ENCODE measurements around the gene NLGN2.
A peak's percentile ranks its signal among the peaks of the same experiment; 100 is the strongest.

Gene NLGN2

DNA sequence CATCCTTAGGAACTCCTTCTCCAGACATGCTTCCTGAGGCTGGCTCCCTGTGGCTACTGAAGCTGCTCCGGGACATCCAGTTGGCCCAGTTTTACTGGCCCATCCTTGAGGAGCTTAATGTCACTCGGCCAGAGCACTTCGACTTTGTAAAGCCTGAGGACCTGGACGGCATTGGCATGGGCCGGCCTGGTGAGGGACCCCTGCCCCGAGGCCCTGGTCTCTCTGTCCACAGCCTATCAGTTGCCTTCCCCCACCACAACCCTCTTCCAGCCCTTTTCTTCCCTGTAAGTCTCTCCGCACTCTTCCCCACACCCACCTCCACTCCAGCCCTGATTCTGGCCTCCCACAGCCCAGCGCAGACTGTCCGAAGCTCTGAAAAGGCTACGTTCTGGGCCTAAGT is 24.7 kb upstream of the NLGN2 start:
- in situ Hi-C loops (cut with HindIII; ENCODE audit: low pct_unique_long_range_greater_than_20kb, low sequenced_read_pairs) = no loop called here
- no peak for TF ChIP-seq JUND (IDR thresholded peaks at IDR 0.05; ENCODE audit: low read depth)

DNA sequence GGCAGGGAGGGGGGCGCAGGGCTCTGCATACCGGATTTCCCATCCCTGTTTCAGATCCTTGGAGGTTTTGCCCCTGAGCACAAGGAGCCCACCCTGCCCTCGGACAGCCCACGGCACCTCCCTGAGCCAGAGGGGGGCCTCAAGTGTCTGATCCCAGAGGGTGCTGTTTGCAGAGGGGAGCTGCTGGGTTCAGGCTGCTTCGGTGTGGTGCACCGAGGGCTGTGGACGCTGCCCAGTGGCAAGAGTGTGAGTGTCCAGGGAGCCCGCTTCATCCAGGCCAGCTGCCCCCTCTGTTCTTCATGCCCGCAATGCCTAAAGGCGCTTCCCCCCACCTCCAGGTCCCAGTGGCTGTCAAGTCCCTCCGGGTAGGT is 24.3 kb upstream of the NLGN2 start:
- no peak for DNase-seq (ENCODE audit: low read depth in 1 of 2, low spot score in 1 of 2)
- TF ChIP-seq JUND (IDR thresholded peaks at IDR 0.05; ENCODE audit: low read depth) = no peak
- in situ Hi-C loops (cut with HindIII; ENCODE audit: low pct_unique_long_range_greater_than_20kb, low sequenced_read_pairs) = no loop called here

More for the DNA sequence above, 24.7 kb upstream of the NLGN2 start:
- peak in 1 of 2 experiments; percentile 69 for DNase-seq (ENCODE audit: low read depth in 1 of 2, low spot score in 1 of 2)

DNA sequence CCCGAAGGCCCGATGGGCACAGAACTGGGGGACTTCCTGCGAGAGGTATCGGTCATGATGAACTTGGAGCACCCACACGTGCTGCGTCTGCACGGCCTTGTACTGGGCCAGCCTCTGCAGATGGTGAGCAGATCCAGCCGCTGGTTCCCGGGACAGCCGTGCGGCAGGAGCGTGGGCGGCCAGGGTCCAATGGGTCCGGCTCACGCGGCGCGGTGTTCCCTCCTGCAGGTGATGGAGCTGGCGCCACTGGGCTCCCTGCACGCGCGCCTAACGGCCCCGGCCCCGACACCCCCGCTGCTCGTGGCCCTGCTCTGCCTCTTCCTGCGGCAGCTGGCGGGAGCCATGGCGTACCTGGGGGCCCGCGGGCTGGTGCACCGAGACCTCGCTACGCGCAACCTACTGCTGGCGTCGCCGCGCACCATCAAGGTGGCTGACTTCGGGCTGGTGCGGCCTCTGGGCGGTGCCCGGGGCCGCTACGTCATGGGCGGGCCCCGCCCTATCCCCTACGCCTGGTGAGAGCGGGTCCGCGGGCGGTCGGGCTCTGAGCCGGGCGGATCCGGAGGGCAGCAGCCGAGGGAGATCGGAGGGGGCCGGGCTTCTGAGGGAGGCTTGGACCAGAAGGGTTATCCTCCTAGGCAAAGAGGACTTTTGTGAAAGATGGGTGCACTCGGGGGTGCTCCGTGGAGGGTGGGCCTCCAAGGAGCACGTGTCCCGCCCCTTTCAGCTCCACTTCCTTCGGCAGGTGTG is 23.7 kb upstream of the NLGN2 start:
- DNase-seq (ENCODE audit: low read depth in 1 of 2, low spot score in 1 of 2) = no peak
- TF ChIP-seq JUND (IDR thresholded peaks at IDR 0.05; ENCODE audit: low read depth) = no peak
- in situ Hi-C loops (cut with HindIII; ENCODE audit: low pct_unique_long_range_greater_than_20kb, low sequenced_read_pairs) = no loop called here

DNA sequence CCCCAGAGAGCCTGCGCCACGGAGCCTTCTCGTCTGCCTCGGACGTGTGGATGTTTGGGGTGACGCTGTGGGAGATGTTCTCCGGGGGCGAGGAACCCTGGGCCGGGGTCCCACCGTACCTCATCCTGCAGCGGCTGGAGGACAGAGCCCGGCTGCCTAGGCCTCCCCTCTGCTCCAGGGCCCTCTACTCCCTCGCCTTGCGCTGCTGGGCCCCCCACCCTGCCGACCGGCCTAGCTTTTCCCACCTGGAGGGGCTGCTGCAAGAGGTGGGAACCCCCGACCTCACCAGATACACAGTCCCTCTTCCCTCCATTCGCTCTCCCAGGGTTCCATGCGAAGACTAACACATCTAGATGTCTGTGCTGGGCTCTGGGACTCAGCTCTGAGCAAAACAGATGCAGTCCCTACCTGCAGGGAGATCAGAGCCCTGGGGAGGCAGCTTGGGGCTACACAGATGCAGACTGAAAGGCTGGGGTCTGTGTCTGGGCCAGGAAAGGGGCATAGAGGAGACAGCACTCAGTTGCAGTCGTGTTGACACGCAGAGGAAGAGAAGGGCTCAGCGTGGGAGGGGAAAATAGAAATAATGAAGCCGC is 23.1 kb upstream of the NLGN2 start:
- in situ Hi-C loops (cut with HindIII; ENCODE audit: low pct_unique_long_range_greater_than_20kb, low sequenced_read_pairs) = no loop called here
- no peak for DNase-seq (ENCODE audit: low read depth in 1 of 2, low spot score in 1 of 2)
- no peak for TF ChIP-seq JUND (IDR thresholded peaks at IDR 0.05; ENCODE audit: low read depth)

DNA sequence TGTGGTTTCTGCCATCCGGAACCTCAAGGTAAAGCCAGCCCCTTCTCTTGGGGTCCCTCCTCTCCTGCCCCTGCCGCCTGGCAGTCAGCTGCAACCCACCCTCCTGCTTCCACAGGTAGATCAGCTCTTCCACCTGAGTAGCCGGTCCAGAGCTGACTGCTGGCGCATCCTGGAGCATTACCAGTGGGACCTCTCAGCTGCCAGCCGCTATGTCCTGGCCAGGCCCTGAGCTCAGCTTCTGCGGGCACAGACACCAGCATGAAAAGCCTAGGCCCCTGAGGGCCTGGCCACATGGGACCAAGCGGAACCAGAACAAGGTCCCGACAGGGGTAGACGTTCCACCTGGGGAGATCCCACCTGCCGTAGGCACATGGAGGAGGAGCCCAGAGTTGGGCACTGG is 18.8 kb upstream of the NLGN2 start:
- TF ChIP-seq JUND (IDR thresholded peaks at IDR 0.05; ENCODE audit: low read depth) = no peak
- no peak for DNase-seq (ENCODE audit: low read depth in 1 of 2, low spot score in 1 of 2)
- in situ Hi-C loops (cut with HindIII; ENCODE audit: low pct_unique_long_range_greater_than_20kb, low sequenced_read_pairs) = no loop called here

DNA sequence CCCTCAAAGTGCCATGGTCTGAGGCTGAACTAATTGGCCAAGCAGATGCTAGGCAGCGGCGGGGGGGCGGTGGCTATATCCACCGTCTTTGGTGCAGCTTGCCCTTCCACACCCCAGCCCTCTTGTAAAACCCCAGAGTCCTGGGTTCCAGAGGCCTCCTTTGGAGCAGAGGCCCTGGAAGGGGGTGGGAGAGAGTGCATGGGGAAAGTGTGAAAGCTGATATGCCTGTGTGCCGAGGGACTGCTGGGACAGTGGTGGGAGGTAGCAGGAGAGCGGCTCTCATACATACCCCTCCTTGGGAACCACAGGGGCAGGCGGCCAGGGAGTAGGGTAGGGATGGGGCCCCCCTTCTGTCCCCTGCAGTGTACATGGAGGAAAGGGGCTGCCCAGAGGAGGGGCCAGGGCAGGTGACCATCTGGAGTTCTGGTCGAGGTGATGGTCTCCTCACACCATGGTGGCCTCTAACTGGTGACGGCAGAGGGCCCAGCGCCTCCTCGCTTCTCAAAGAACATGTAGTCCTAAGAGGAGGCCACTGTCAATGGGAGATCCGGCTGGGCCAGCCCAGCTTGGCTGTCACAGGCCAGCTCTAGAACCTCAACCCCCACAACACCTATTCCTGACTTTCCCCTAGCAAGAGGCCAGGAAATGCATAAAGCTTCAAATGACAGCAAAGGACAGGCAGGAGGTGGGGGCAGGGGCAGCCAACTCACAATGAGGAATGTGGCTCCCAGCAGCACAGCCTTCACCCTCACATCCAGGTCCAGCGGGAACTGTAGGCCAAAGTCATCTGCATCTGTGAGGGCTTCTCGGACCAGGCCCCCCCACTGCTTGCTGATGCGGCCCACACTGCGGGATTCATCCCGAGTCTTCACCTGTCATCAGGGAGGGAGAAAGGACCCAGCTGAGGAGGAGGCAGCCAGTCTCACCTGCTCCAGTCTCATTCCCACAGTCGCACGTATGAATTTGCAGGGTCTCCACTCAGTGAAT is 17.4 kb upstream of the NLGN2 start:
- no peak for TF ChIP-seq JUND (IDR thresholded peaks at IDR 0.05; ENCODE audit: low read depth)
- in situ Hi-C loops (cut with HindIII; ENCODE audit: low pct_unique_long_range_greater_than_20kb, low sequenced_read_pairs) = no loop called here

DNA sequence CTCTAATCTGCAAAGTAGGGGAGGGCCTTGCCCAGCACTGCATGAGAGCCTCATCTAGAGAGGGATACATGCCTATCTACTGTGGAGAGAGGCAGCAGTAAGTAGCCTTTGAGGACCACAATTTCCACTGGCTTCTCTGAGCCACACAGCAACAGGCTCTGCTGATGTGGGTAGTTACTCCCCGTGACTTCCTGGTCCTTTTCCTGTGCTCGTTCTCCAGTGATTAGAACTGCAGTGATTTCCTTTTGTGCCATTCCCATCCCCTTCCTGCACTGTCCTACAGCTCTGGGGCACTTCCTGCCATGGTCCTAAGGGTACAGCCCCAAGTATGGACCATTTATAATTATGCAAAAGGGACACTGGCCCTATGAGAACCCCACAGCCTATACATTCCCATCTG is 16.3 kb upstream of the NLGN2 start:
- no peak for DNase-seq (ENCODE audit: low read depth in 1 of 2, low spot score in 1 of 2)
- in situ Hi-C loops (cut with HindIII; ENCODE audit: low pct_unique_long_range_greater_than_20kb, low sequenced_read_pairs) = no loop called here
- no peak for TF ChIP-seq JUND (IDR thresholded peaks at IDR 0.05; ENCODE audit: low read depth)

More for the DNA sequence above, 17.4 kb upstream of the NLGN2 start:
- DNase-seq (ENCODE audit: low read depth in 1 of 2, low spot score in 1 of 2) = no peak

DNA sequence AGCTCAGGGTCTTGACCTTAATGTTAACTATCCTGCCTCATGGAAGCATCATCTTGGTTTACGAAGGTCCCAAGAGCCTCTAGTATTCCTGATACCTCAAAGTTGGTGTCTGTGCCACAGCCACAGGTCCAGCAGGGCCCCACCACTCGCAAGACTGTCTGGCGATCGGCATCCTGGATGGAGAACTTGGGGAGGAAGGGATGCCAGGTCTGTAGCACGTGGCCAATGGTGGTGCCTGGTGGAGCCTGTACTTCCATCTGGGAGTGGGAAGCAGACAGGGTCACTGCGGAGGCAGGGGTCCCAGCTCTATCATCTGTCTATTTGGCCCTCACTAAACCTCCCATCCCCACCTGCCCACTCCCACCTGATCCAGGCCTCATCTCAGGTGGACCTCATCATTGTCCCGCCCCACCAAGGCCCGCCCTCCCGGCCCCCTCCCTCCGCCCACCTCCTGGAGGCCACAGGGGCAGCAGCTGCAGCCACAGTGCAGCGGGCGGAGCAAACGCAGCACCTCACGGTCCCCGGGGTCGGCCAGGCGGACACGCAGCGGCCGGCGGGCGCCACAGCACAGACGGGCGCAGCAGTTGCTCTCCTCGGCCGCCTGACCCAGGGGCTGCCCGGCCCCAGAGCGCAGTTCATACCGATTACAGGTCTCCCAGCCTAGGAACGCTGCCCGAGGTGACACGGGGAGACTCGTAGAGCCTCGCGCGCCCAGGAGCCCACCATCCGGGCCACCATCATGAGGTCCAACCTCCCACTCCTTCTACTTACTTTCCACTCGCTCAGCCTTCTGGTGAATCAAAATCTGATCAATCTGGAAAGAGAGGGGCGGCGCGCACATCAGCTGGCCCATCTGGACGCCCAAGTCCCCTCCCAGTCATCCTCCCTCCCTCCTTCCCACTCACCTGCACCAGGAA is 14.7 kb upstream of the NLGN2 start:
- in situ Hi-C loops (cut with HindIII; ENCODE audit: low pct_unique_long_range_greater_than_20kb, low sequenced_read_pairs) = no loop called here
- no peak for DNase-seq (ENCODE audit: low read depth in 1 of 2, low spot score in 1 of 2)
- no peak for TF ChIP-seq JUND (IDR thresholded peaks at IDR 0.05; ENCODE audit: low read depth)

DNA sequence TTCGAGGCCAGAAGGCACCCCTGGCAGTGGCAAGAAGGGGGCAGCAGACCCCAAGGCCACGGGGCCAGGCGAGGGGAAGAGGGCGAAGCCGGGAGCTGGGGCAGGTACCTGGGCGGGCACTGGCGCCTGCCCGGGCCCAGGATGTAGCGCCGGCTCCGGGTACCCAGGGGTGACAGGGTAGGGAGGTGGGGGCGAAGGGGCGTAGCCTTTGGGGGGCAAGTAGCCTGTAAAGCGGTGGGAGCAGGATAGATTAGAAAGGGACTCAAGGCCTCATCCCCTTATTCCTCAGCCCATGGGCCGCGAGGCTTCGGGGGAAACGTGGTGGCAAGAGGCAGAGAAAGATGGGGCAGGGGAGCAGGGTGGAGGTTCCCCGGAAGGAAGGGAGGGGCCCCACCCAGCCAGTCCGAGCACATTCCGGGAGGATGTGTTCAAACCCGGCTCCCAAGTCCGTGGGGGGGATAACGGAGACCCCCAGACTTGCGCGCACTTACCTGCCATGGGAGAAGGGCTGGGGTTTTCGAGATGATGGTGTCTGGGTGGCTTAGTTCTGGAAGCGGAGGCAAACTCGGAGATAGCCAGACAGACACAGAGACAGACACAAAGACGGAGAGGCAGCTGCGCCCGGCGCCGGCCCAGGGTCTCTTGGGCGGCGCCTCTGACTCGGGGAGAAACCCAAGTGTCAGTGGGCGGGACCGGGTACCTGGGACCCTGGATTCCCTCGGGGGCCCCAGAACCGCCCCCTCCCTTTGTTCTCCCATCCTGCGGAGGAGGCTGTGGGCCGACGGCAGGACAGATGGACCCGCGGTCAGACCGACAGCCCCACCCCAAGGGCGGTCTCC is 13.8 kb upstream of the NLGN2 start:
- in situ Hi-C loops (cut with HindIII; ENCODE audit: low pct_unique_long_range_greater_than_20kb, low sequenced_read_pairs) = no loop called here
- TF ChIP-seq JUND (IDR thresholded peaks at IDR 0.05; ENCODE audit: low read depth) = no peak
- peak; percentile 26 to 51 for DNase-seq (ENCODE audit: low read depth in 1 of 2, low spot score in 1 of 2)

DNA sequence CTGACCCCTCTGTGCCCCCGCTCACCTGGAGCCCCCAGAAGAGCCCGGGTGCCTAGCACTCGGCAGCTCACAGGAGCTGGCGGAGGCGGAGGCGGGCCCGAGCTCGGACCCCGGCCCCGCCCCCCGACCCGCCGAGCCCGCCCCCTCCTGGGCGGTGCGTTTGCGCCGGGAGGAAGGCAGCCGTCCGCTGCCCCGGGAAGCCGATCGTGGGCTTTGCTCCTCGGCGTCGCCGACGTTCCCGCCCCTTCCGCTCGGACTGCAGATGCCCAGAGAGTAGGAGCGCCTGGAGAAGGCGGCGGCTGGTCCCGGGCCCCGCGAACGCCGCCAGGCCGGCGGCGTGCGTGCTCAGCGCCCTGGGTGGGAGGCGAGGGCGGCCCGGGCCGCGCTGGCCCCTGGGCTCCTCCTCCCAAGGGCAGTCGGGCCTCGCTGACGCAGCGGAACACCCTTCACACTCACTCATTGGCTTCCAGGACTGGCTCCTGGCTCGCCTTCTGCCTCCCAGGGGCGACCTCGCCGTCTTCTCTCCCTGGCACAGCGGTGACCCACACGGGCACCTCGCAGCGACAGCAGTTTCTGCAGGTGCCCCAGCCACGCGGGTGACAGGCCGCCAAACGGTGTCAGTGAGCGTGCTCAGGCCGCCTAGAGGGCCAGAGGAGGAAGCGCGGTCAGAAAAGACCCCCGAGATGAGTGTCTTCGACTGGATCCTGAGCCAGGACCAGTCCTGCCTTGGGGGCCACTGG is 13.0 kb upstream of the NLGN2 start, which contains the start of gene PLSCR3:
TSS of gene PLSCR3 (minus strand) at position 74 of the 740 bp plus-strand sequence. CDS start 415 bp downstream, outside the sequence.
- in situ Hi-C loops (cut with HindIII; ENCODE audit: low pct_unique_long_range_greater_than_20kb, low sequenced_read_pairs) = no loop called here
- no peak for TF ChIP-seq JUND (IDR thresholded peaks at IDR 0.05; ENCODE audit: low read depth)
- peak; percentile 84 to 89 for DNase-seq (ENCODE audit: low read depth in 1 of 2, low spot score in 1 of 2)

Measured in T47D (cell line).